Activated CD8-positive, alpha-beta memory T cell treated with anti-CD3 and anti-CD28 coated beads for 1 hour (primary cell): ENCODE data around the gene TUFM.
"Not testable (repeated sequence)": the region's sequence is repeated elsewhere in the genome, so short reads cannot be mapped to it uniquely, and the experiment has no call there.

Source experiments
- DNase-seq, 2 donors: peaks; one replicate each; pipeline ENCODE4 v3.0.0-alpha.2; 2020; ENCODE audit warnings: low read depth in 1 of 2; ENCODE audit errors: extremely low read depth in 1 of 2

TUFM gene

GRCh38 chr16:28875134-28876018, 29.2 kb upstream of the TUFM start:
- DNase-seq, result no peak

- DNase-seq, result no peak
Observed at GRCh38 chr16:28874406-28874805, 28.3 kb upstream of the TUFM start.

- DNase-seq, result peak in 1 of 2 donors; percentile 42
Observed at GRCh38 chr16:28873543-28874201, 27.5 kb upstream of the TUFM start.

- no peak for DNase-seq
Observed at GRCh38 chr16:28872952-28873351, 26.8 kb upstream of the TUFM start.

- no peak for DNase-seq
Observed at GRCh38 chr16:28869201-28869600, 23.1 kb upstream of the TUFM start.

GRCh38 chr16:28867646-28868045, 21.5 kb upstream of the TUFM start:
- DNase-seq, result not testable (repeated sequence)

- no peak for DNase-seq
Observed at GRCh38 chr16:28867241-28867640, 21.1 kb upstream of the TUFM start.

- DNase-seq, result no peak
Observed at GRCh38 chr16:28866454-28866804, 20.3 kb upstream of the TUFM start.

GRCh38 chr16:28865722-28866453, 19.7 kb upstream of the TUFM start:
- no peak for DNase-seq

GRCh38 chr16:28865001-28865688, 19.0 kb upstream of the TUFM start:
- no peak for DNase-seq

GRCh38 chr16:28863929-28864793, 18.0 kb upstream of the TUFM start:
- DNase-seq, result no peak

- no peak for DNase-seq
Observed at GRCh38 chr16:28859326-28859725, 13.2 kb upstream of the TUFM start.

GRCh38 chr16:28858421-28858820, 12.3 kb upstream of the TUFM start:
- no peak for DNase-seq

- DNase-seq, result no peak
Observed at GRCh38 chr16:28846933-28847273, 755 bp upstream of the TUFM start.

GRCh38 chr16:28845761-28846079, 428 bp downstream of the TUFM start:
- no peak for DNase-seq

- no peak for DNase-seq
Observed at GRCh38 chr16:28845293-28845692, 855 bp downstream of the TUFM start.

GRCh38 chr16:28844226-28844885, 1.8 kb downstream of the TUFM start:
- no peak for DNase-seq

GRCh38 chr16:28843766-28844165, 2.4 kb downstream of the TUFM start:
- no peak for DNase-seq

- no peak for DNase-seq
Observed at GRCh38 chr16:28842696-28843095, 3.5 kb downstream of the TUFM start.

- DNase-seq, result no peak
Observed at GRCh38 chr16:28839899-28840298, 6.2 kb downstream of the TUFM start.
